H9 (cell line): ENCODE results near the gene HDAC6. TPM values are rescaled to one million over a fixed set of nuclear protein-coding genes. Genes with fewer than 3 reads are reported as not detected.
"Not testable (repeated sequence)": the region's sequence is repeated elsewhere in the genome, so short reads cannot be mapped to it uniquely, and the experiment has no call there.

Source experiments
- DNase-seq: peaks from one replicate; pipeline ENCODE4 v3.0.0-alpha.2; 2017
- H2AFZ ChIP-seq: one replicate; pipeline ENCODE4 v1.6.1; 2013; ENCODE audit warnings: mild to moderate bottlenecking, low read length, control low read depth, moderate library complexity
- H2AK5ac ChIP-seq: 2 replicates; pipeline ENCODE4 v1.6.1; 2013; ENCODE audit warnings: low read length, control low read depth, mixed read lengths; ENCODE audit not compliant: insufficient read length
- H2BK120ac ChIP-seq: one replicate; pipeline ENCODE4 v1.6.1; 2013; ENCODE audit warnings: low read depth, mild to moderate bottlenecking, low read length, control low read depth, inconsistent platforms; ENCODE audit not compliant: poor library complexity, severe bottlenecking
- H2BK12ac ChIP-seq: 2 replicates; pipeline ENCODE4 v1.6.1; 2013; ENCODE audit warnings: low read length, control low read depth, mixed read lengths, low read depth; ENCODE audit not compliant: insufficient read length
- H2BK15ac ChIP-seq: 2 replicates; pipeline ENCODE4 v1.6.1; 2013; ENCODE audit warnings: low read depth, low read length, control low read depth
- H2BK20ac ChIP-seq: one replicate; pipeline ENCODE4 v1.6.1; 2013; ENCODE audit warnings: low read depth, mild to moderate bottlenecking, low read length, control low read depth, inconsistent platforms; ENCODE audit not compliant: poor library complexity, severe bottlenecking
- H2BK5ac ChIP-seq: 2 replicates; pipeline ENCODE4 v1.6.1; 2013; ENCODE audit warnings: low read length, control low read depth, mixed read lengths; ENCODE audit not compliant: insufficient read length
- H3K14ac ChIP-seq: 2 replicates; pipeline ENCODE4 v1.6.1; 2013; ENCODE audit warnings: low read length, control low read depth; ENCODE audit not compliant: insufficient read depth
- H3K18ac ChIP-seq: 2 replicates; pipeline ENCODE4 v1.6.1; 2013; ENCODE audit warnings: low read depth, mild to moderate bottlenecking, mixed read lengths, low read length, control low read depth; ENCODE audit not compliant: insufficient read length
- H3K23ac ChIP-seq: 2 replicates; pipeline ENCODE4 v1.6.1; 2013; ENCODE audit warnings: low read length, control low read depth, mixed read lengths, low read depth; ENCODE audit not compliant: insufficient read length
- H3K23me2 ChIP-seq: 2 replicates; pipeline ENCODE4 v1.6.1; 2013; ENCODE audit warnings: low read depth, mild to moderate bottlenecking, mixed read lengths, low read length, control low read depth; ENCODE audit not compliant: insufficient read length, poor library complexity, severe bottlenecking
- H3K27ac ChIP-seq: 2 replicates; pipeline ENCODE4 v1.5.1; 2013; ENCODE audit warnings: low read length, control low read depth, mixed read lengths, low read depth; ENCODE audit not compliant: insufficient read length
- H3K27me3 ChIP-seq: 2 replicates; pipeline ENCODE4 v1.6.1; 2013; ENCODE audit warnings: low read length, control low read depth, inconsistent platforms; ENCODE audit not compliant: insufficient read depth
- H3K4ac ChIP-seq: 2 replicates; pipeline ENCODE4 v1.6.1; 2013; ENCODE audit warnings: low read depth, mild to moderate bottlenecking, control low read depth, inconsistent platforms, low read length, moderate library complexity
- H3K4me1 ChIP-seq: 2 replicates; pipeline ENCODE4 v1.6.1; 2013; ENCODE audit warnings: low read length, control low read depth, inconsistent platforms; ENCODE audit not compliant: insufficient read depth
- H3K4me2 ChIP-seq: 2 replicates; pipeline ENCODE4 v1.6.1; 2013; ENCODE audit warnings: low read length, control low read depth, mixed read lengths; ENCODE audit not compliant: insufficient read length, insufficient read depth
- H3K56ac ChIP-seq: 2 replicates; pipeline ENCODE4 v1.6.1; 2013; ENCODE audit warnings: low read depth, mild to moderate bottlenecking, mixed read lengths, low read length, control low read depth; ENCODE audit not compliant: insufficient read length
- H3K79me1 ChIP-seq: 2 replicates; pipeline ENCODE4 v1.6.1; 2013; ENCODE audit warnings: low read depth, mild to moderate bottlenecking, moderate library complexity, low read length, control low read depth, inconsistent platforms; ENCODE audit not compliant: insufficient read depth, poor library complexity, severe bottlenecking
- H3K79me2 ChIP-seq: 2 replicates; pipeline ENCODE4 v1.6.1; 2013; ENCODE audit warnings: low read length, control low read depth, inconsistent platforms; ENCODE audit not compliant: insufficient read depth
- H3K9ac ChIP-seq: 2 replicates; pipeline ENCODE4 v1.6.1; 2013; ENCODE audit warnings: low read length, control low read depth, mixed read lengths; ENCODE audit not compliant: insufficient read length; ENCODE audit errors: extremely low read depth
- H3K9me3 ChIP-seq: one replicate; pipeline ENCODE4 v1.6.1; 2013; ENCODE audit warnings: low read depth, low read length, inconsistent platforms; ENCODE audit not compliant: control insufficient read depth
- H3T11ph ChIP-seq: one replicate; pipeline ENCODE4 v1.6.1; 2013; ENCODE audit warnings: mild to moderate bottlenecking, low read length, control low read depth, inconsistent platforms
- H4K20me1 ChIP-seq: one replicate; pipeline ENCODE4 v1.6.1; 2013; ENCODE audit not compliant: control insufficient read depth, insufficient read length, insufficient read depth
- H4K5ac ChIP-seq: 2 replicates; pipeline ENCODE4 v1.6.1; 2013; ENCODE audit warnings: low read depth, mild to moderate bottlenecking, mixed read lengths, low read length, control low read depth; ENCODE audit not compliant: insufficient read length
- H4K8ac ChIP-seq: replicated peaks from 2 replicates; pipeline ENCODE4 v1.6.1; 2013; ENCODE audit warnings: low read length, control low read depth, mixed read lengths, low read depth; ENCODE audit not compliant: insufficient read length
- H4K91ac ChIP-seq: 2 replicates; pipeline ENCODE4 v1.6.1; 2013; ENCODE audit warnings: low read depth, mild to moderate bottlenecking, moderate library complexity, mixed read lengths, low read length, control low read depth; ENCODE audit not compliant: insufficient read length
- H3K27ac Mint-ChIP-seq, 3 experiments: 2 replicates in 2 of 3; 3 replicates in 1 of 3; pipeline ENCODE4 v1.8.0; 2020 to 2021; ENCODE audit warnings: mixed read lengths in 3 of 3, mild to moderate bottlenecking in 1 of 3, moderate library complexity in 1 of 3
- H3K27me3 Mint-ChIP-seq: 2 replicates; pipeline ENCODE4 v1.8.0; 2021; ENCODE audit warnings: low read depth, mild to moderate bottlenecking, moderate library complexity, mixed read lengths
- H3K36me3 Mint-ChIP-seq, 3 experiments: 2 replicates in 2 of 3; 3 replicates in 1 of 3; pipeline ENCODE4 v1.8.0; 2020 to 2021; ENCODE audit warnings: low read depth in 3 of 3, mixed read lengths in 3 of 3; ENCODE audit not compliant: insufficient read depth in 1 of 3
- H3K4me1 Mint-ChIP-seq, 2 experiments: 2 replicates each; pipeline ENCODE4 v1.8.0; 2020; ENCODE audit warnings: mixed read lengths in 2 of 2
- H3K4me3 Mint-ChIP-seq, 2 experiments: 2 replicates in 1 of 2; 3 replicates in 1 of 2; pipeline ENCODE4 v1.8.0; 2020 to 2021; ENCODE audit warnings: mild to moderate bottlenecking in 2 of 2, mixed read lengths in 2 of 2, moderate library complexity in 1 of 2
- H3K9me3 Mint-ChIP-seq, 2 experiments: 2 replicates in 1 of 2; 3 replicates in 1 of 2; pipeline ENCODE4 v1.8.0; 2020; ENCODE audit warnings: mild to moderate bottlenecking in 2 of 2, mixed read lengths in 2 of 2, moderate library complexity in 1 of 2
- WGBS: extraction: QIAGEN DNeasy Blood & Tissue Kit; methylation state at CpG from one replicate; pipeline ENCODE4 v1.1.7; 2013; ENCODE audit warnings: missing lambda C conversion rate, low lambda C conversion rate, mixed read lengths; ENCODE audit not compliant: insufficient read length; ENCODE audit errors: extremely low coverage; 5-methylcytosine and 5-hydroxymethylcytosine counted together
- total RNA-seq: library from RNA; stranded (reverse); gene quantifications from 2 replicates; pipeline ENCODE4 v1.2.1, GENCODE V29; 2021
- TF ChIP-seq, protein P1 (sequence below): fragments of 200-600 bp; sonication (generic); conservative IDR thresholded peaks from 3 replicates; pipeline ENCODE4 v1.8.0; 2021; ENCODE audit warnings: antibody characterized with exemption, mild to moderate bottlenecking

The HDAC6 gene
- total RNA-seq, 1 experiment from 2014 or later: 52.8 TPM

DNA sequence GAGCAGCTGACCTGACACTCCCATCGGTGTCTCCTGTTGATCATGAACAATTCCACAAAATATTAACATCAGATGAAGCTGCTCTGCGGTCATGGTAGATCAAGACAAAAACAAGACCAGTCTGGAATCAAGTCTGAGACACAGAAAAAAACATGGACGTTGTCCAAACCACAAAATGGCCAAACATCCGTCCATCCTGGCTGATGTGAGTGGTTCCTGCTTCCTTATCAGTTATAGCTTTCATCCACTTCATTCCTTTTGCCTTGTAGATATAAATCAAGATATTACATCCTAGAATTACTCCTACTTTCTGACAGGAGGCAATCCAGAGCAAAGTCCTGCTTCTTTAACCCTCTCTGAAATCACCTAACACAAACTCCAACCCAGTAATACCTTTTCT is 62.3 kb downstream of the HDAC6 start:
- Histone ChIP-seq H2BK120ac (no peak overlapping the region), H3K79me1 (no peaks in the 10 kb centered on the region), H3K9ac (no peak overlapping the region), H2BK5ac (no peak overlapping the region), H2BK15ac (no peak overlapping the region), H2AK5ac (no peak overlapping the region), H4K5ac (no peak overlapping the region), H3K79me2 (no peaks in the 10 kb centered on the region), H2AFZ (no peak overlapping the region), H3K23me2 (no peaks in the 10 kb centered on the region), H3K4ac (no peak overlapping the region), H3K27me3 (no peaks in the 10 kb centered on the region), H3K4me1 (no peaks in the 10 kb centered on the region), H3K18ac (no peak overlapping the region), H4K20me1 (no peaks in the 10 kb centered on the region), H3K23ac (no peak overlapping the region), H4K8ac (no peak overlapping the region), H2BK20ac (no peak overlapping the region), H4K91ac (no peak overlapping the region), H3K4me2 (no peak overlapping the region), H3K56ac (no peak overlapping the region), H3K27ac (no peak overlapping the region), H3K14ac (no peak overlapping the region), H2BK12ac (no peak overlapping the region), H3K9me3 (peaks cover 4% of the 10 kb centered on the region), H3T11ph (no peak overlapping the region)
- WGBS: no CpG with 5 or more reads among the region's 4 CpGs
- peaks cover 10% of the 10 kb centered on the region for H3K27me3 Mint-ChIP-seq
- H3K4me1 Mint-ChIP-seq: peaks cover 0 to 7% of the 10 kb centered on the region in 2 experiments; a peak in 1 of 4 replicates
- H3K9me3 Mint-ChIP-seq: peaks cover 64 to 79% of the 10 kb centered on the region in 2 experiments
- DNase-seq: no peak
- H3K4me3 Mint-ChIP-seq: no peak overlapping the region
- H3K27ac Mint-ChIP-seq: no peak overlapping the region
- TF ChIP-seq, protein P1, sequence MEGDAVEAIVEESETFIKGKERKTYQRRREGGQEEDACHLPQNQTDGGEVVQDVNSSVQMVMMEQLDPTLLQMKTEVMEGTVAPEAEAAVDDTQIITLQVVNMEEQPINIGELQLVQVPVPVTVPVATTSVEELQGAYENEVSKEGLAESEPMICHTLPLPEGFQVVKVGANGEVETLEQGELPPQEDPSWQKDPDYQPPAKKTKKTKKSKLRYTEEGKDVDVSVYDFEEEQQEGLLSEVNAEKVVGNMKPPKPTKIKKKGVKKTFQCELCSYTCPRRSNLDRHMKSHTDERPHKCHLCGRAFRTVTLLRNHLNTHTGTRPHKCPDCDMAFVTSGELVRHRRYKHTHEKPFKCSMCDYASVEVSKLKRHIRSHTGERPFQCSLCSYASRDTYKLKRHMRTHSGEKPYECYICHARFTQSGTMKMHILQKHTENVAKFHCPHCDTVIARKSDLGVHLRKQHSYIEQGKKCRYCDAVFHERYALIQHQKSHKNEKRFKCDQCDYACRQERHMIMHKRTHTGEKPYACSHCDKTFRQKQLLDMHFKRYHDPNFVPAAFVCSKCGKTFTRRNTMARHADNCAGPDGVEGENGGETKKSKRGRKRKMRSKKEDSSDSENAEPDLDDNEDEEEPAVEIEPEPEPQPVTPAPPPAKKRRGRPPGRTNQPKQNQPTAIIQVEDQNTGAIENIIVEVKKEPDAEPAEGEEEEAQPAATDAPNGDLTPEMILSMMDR: no peak
- no peaks in the 10 kb centered on the region; a peak in 2 of 7 replicates for H3K36me3 Mint-ChIP-seq

GRCh38 chrX:48872017-48872416 is 70.2 kb downstream of the HDAC6 start:
- not testable (repeated sequence) for H3K23me2 ChIP-seq, H3K23ac ChIP-seq, H3K4me1 ChIP-seq, H4K5ac ChIP-seq, H4K8ac ChIP-seq, H3K4me2 ChIP-seq, H3K56ac ChIP-seq, H4K20me1 ChIP-seq, H3K36me3 Mint-ChIP-seq, H2BK20ac ChIP-seq, H2AFZ ChIP-seq, H3K27me3 Mint-ChIP-seq, H3K27ac Mint-ChIP-seq, H3K14ac ChIP-seq, H2BK120ac ChIP-seq, H3K9ac ChIP-seq, H3K79me2 ChIP-seq, H2AK5ac ChIP-seq, H3K9me3 ChIP-seq, H2BK12ac ChIP-seq, H4K91ac ChIP-seq, H2BK15ac ChIP-seq, H3K4me3 Mint-ChIP-seq, DNase-seq, H3K27ac ChIP-seq, H3K4ac ChIP-seq, H3K79me1 ChIP-seq, H3K27me3 ChIP-seq, H3K18ac ChIP-seq, H3K4me1 Mint-ChIP-seq, H3T11ph ChIP-seq, H2BK5ac ChIP-seq
- peaks cover 48 to 50% of the 10 kb centered on the region in 2 experiments for H3K9me3 Mint-ChIP-seq
- WGBS: no CpG with 5 or more reads among the region's 2 CpGs
